NCI-H2227 (cell line): Measurements from ENCODE around the gene DOCK3.
A peak's percentile ranks its signal among the peaks of the same experiment; 100 is the strongest.
"Not testable (repeated sequence)": the region's sequence is repeated elsewhere in the genome, so short reads cannot be mapped to it uniquely, and the experiment has no call there.

Experiments
- DNase-seq: peaks from one replicate; lab custom pipeline; 2025; ENCODE audit not compliant: unreplicated experiment; lab: John Stamatoyannopoulos, UW

Gene DOCK3

DNA sequence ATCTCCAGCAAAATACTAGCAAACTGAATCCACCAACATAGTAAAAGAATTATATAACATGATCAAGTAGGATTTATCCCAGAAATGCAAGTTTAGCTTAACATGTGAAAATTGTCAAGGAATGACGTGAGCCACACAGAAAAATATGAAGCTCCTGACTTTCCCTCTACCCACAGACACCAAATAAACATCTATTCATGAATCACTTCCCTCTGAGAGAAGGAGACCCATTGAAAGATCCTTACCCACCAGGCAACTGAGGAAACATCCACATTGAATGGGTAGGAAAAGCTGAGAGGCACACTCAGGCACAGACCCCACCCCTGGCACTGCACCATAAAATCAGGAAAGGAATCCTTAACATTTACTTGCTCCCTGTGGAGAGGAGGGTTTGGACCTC is 608.2 kb downstream of the DOCK3 start:
- DNase-seq, result no peak

DNA sequence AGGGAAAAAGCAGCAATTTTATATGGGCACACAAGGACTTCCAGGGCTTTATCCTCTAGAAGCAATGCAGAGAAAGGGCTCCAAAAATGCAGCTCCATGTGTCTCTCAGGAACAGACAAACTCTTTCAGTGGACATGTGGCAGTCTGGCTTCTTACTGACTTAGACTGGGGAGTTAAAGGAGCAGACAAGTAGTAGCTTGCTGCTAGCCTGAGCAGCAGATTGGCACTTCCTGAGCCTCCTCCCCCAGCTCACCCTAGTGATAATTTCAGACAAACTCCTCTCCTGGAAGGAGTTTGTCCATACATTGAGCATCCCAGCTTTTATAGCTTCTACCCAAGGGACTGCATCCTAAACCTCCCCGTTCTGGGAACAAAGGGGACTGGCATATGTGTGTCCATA is 608.7 kb downstream of the DOCK3 start:
- DNase-seq, result no peak

DNA sequence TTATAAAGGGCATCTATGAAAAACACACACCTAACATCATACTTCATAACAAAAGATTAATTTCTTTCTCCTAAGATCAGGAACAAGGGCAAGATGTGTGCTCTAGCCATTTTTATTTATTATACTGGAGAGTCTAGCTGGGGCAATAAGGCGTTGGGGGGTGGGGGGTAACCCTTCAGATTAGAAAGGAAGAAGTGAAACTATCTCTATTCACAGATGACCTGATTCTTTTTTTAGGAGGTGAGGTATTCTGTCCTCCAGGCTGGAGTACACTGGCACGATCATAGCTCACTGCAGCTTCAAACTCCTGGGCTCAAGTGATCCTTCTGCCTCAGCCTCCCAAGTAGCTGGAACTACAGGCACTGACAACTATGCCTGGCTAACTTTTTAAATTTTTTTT is 620.9 kb downstream of the DOCK3 start:
- DNase-seq, result no peak

- no peak for DNase-seq
Observed at GRCh38 chr3:51297333-51297732, 622.6 kb downstream of the DOCK3 start.

- DNase-seq, result no peak
Observed at GRCh38 chr3:51304230-51304629, 629.5 kb downstream of the DOCK3 start.

DNA sequence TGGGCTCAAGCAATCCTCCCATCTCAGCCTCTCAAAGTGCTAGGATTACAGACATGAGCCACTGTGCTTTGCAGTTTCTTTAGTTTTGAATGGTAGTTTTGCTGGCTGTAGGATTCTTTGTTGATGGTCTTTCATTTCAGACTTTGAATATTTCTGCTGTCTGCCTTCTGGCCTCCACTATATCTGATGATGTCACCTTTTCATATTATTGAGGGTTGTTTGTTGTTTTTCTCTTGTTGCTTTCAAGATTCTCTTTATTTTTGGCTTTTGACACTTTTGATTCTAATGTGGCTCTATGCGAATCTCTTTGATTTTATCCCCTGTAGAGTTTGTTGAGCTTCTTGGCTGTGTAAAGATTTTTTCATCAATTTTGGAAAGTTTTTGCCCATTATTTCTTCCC is 631.4 kb downstream of the DOCK3 start:
- DNase-seq, result no peak

DNA sequence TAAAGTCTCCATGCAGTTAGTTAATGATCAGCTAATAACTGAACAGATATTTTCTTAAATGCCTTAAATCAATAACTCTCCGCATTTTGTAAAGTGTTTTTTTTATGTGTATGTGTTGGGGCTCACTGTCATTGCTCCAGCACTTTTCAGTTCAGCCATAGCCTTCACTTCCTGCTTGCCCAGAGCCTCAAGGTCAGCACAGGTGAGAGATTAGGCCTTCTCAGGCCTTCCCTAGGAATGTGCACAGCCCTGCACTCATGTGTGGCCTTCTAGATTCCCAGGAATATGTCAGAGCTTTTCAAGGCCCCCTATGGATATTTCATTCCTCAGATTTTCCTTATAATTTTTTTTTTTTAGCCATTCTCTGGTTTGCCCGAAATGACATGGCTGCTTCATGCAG is 632.7 kb downstream of the DOCK3 start:
- no peak for DNase-seq

DNA sequence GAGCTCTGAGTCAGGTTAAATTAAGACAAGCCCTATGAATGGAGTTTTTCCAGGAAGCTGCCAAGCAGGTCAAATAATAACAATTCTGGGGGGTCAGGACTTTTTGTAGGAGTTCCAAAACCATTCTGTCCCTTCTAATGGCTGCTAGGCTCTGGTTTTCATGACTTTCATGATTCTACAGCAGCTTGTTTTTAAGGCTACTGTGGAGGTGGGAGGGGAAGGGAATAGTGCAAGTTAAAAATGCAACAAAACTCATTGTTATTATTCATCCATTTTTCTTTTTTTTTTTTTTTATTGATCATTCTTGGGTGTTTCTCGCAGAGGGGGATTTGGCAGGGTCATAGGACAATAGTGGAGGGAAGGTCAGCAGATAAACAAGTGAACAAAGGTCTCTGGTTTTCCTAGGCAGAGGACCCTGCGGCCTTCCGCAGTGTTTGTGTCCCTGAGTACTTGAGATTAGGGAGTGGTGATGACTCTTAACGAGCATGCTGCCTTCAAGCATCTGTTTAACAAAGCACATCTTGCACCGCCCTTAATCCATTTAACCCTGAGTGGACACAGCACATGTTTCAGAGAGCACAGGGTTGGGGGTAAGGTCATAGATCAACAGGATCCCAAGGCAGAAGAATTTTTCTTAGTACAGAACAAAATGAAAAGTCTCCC is 633.3 kb downstream of the DOCK3 start:
- not testable (repeated sequence) for DNase-seq

GRCh38 chr3:51311055-51311454 is 636.3 kb downstream of the DOCK3 start:
- peak; percentile 9 for DNase-seq

- no peak for DNase-seq
Observed at GRCh38 chr3:51328206-51328605, 653.5 kb downstream of the DOCK3 start.

DNA sequence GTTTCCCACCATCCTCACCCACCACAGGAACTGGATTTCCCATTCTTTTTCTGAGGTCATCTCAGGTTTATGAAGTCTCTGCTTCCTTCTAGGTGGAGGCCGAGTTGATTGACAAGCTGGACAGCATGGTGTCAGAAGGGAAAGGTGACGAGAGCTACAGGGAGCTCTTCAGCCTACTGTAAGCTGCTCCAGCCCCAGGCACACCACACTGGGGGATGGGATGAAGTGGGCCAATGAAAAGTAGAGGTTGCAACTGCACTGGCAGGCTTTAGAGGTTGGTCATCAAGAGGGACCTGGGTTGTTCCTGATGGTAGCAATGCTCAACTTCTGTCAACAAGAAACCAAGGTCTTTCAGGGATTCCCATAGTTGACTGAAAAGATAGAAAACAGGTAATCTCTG is 655.3 kb downstream of the DOCK3 start:
- no peak for DNase-seq

DNA sequence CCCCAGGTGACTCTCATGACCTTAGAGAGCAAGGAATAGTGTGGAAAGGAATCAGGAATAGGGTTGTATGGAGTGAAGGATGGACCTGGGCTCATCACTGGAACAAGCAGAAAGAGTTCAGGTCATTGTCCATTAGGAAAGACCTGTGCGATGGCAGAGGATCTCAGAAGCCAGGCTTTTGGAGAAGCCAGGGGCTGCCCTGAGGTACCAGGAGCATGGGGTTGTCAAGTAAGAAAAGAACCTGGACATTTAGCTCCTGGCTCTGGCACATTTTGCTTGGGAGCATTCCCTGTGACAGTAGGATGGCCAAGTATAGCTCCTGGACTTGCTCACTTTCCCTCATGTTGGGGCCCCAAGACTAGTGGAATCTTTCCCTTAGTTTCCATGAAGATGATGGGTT is 657.4 kb downstream of the DOCK3 start:
- DNase-seq, result no peak

DNA sequence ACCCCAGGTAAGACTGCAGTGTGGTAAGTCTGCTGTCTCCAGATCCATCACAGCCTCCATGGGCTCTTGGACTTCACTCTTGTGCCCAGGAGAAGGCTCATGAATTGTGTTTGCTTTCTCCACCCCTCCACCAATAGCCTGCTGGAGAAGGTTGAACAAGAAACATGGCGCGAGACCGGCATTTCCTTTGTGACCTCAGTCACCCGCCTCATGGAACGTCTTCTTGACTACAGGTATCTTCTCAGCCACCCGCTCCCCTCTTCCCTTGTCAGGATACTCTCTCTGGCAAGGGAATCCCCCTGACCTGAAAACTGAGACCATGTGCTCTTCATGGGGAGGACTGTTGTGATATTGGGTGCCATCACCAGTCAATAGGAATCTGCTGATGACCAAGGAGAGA is 658.3 kb downstream of the DOCK3 start:
- DNase-seq, result no peak

GRCh38 chr3:51336261-51336660 is 661.5 kb downstream of the DOCK3 start:
- no peak for DNase-seq

DNA sequence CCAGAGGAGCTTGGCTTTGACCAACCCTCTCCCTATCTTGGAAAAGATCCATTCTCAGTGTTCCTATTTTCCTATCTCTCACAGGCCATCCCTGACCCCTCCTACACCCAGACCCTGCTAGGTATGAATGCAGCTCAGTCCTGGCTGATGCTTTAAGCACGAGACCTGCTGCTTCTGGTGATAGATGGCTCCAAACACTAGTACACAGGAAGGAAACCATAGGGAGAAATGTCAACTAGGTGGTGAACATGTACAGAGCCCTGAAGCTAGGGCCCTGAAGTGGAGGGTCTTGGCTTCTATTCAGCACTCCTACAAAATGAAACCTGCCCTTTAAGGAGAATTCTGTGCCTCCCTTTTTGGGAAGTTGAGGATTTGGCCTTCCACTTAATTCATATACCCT is 662.9 kb downstream of the DOCK3 start:
- DNase-seq, result no peak

GRCh38 chr3:51338632-51339031 is 663.9 kb downstream of the DOCK3 start:
- no peak for DNase-seq

DNA sequence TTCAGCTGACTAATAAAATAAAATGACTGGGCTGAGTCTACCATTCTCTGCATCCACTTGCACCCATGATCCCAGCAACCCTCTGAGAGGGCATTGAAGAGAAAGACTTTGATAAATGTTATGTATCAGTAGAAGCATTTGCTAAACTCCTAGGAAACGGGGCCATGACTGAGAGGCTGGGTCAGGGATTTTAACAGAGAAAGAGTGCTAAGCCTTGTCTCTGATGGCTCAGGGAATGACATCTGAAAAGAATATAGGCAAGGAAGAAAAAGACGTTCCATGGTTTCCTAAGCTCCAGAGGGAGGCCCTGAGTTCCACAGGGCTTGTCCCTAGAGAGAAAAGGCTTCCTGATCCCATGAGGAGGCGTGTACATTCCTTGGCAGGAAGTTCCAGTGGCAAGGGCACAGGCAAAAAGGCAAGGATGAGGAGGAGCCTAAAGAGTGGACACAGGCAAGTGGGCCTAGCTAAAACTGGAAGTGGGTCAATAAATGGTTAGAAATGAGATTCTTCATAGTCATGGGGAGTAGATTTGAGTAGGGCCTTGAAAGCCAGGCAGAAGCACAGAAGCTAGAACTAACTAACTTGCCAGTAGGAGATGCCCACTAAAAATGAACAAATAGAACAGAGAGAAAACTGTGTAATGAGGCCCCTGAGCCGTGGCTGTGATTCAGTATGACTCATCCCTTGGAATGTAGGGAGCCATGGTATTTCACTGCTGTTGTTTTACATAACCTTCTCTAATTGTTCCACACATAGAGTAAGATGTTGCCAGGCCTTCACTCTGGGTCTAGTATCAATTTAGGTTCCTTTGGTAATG is 665.5 kb downstream of the DOCK3 start:
- DNase-seq, result no peak

DNA sequence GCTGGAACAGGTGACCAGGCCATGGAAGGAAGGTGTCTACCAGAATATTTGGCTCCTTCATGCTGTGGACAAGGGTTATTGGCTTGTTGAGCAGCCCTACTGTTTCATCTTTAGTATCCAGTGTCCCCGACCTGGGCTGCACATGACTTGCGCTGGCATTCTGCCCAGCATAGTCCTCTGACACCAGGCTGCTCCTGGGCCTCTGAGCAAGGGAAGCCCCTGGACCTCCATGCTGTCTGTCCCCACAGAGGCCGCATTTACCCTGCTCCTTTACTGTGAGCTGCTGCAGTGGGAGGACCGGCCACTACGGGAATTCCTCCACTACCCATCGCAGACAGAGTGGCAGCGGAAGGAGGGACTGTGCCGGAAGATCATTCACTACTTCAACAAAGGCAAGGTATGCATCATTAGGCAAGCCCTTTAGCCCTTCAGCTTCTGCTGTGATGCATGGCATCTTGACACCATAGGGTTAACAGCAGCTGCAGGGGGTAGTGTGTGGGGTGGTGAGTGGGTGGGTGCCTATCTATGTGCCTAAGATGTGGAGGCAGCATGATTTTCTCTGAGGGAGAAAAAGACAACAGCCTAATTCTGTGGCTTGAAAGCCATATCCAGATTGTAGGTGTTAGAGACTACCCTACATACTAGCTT is 666.4 kb downstream of the DOCK3 start:
- DNase-seq, result no peak

DNA sequence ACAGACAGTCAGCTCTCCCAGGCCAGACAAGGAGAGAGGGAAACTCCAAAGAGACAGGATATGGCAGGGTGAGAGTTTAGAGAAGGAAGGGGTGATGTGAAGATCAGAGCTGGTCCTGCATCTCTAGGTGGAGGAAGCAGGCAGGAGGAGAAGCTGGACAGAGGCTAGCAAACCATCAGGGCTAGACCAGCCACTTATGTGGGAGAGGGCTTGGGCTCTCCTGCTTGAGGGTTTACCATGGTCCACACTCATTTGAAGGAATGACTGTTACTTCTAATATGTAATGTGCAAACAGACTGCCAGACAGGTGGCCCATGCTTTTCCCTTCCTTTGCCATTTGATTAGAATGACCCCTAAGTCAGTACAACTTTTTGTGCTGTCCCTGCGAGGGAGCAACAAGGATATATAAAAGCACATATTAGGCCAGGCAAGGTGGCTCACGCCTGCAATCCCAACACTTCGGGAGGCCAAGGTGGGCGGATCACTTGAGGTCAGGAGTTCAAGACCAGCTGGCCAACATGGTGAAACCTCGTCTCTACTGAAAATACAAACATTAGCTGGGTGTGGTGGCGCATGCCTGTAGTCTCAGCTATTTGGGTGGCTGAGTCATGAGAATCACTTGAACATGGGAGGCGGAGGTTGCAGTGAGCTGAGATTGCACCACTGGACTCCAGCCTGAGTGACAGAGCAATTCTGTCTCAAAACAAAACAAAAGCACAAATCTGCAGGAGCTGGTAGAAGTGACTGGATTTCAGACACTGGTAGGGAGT is 669.4 kb downstream of the DOCK3 start:
- no peak for DNase-seq

- no peak for DNase-seq
Observed at GRCh38 chr3:51350751-51351150, 676.0 kb downstream of the DOCK3 start.

DNA sequence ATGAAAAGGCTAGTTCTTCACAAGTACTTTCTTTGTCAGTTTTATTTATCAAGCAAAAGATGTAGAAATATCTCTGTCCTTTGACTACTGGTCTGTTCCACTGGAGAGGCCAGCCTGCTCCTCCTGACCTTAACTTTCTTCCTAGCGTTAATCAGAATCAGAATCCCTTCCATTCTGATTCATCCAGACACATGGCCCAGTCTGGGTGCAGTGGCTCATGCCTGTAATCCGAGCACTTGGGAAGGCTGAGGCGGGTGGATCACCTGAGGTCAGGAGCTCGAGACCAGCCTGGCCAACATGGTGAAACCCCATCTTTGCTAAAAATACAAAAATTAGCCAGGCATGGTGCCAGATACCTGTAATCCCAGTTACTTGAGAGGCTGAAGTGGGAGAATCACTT is 678.4 kb downstream of the DOCK3 start:
- no peak for DNase-seq
